Peyer's patch (tissue), 4 donors: ENCODE results near the gene GNPTG. TPM values are rescaled to one million over a fixed set of nuclear protein-coding genes. Genes with fewer than 3 reads are reported as not detected.

ENCODE experiments used
- DNase-seq, 3 donors: peaks; one replicate each; pipeline ENCODE4 v3.0.0-alpha.2; 2017 to 2019
- H3K27ac ChIP-seq, 4 donors: fragments of 200-600 bp; sonication (generic); one replicate each; pipeline ENCODE4 v1.5.1; 2016 to 2019
- H3K27me3 ChIP-seq, 2 donors: fragments of 200-600 bp; sonication (generic); one replicate each; pipeline ENCODE4 v1.5.1; 2019
- H3K36me3 ChIP-seq, 3 donors: fragments of 200-600 bp; sonication (generic); one replicate each; pipeline ENCODE4 v1.5.1; 2016 to 2019
- H3K4me1 ChIP-seq, 4 donors: fragments of 200-600 bp; sonication (generic); one replicate each; pipeline ENCODE4 v1.5.1; 2016 to 2019
- H3K4me3 ChIP-seq, 4 donors: fragments of 200-600 bp; sonication (generic); 1 replicate in 3 of 4; 2 replicates in 1 of 4; pipeline ENCODE4 v1.5.1; 2016 to 2019; ENCODE audit warnings: mild to moderate bottlenecking in 1 of 4
- H3K9me3 ChIP-seq, 4 donors: fragments of 200-600 bp; sonication (generic); one replicate each; pipeline ENCODE4 v1.5.1; 2016 to 2019; ENCODE audit warnings: mild to moderate bottlenecking in 1 of 4
- POLR2A ChIP-seq, 2 donors: fragments of 450-650 bp; IDR thresholded peaks; one replicate each; pipeline ENCODE4 v1.5.1; 2017; ENCODE audit warnings: antibody characterized with exemption in 2 of 2, mild to moderate bottlenecking in 2 of 2, moderate library complexity in 2 of 2
- total RNA-seq, 4 donors: library from RNA; depleted of rRNA; stranded (reverse); fragments of >200 nt; gene quantifications; one replicate each; pipeline ENCODE4 v1.1.0, GENCODE V29; 2016
- TF ChIP-seq, protein P1 (sequence below), 6 experiments: fragments of 450-650 bp in 4 of 6; fragments of 200-600 bp in 2 of 6; sonication (generic) in 1 of 6; IDR thresholded peaks; one replicate each; pipeline ENCODE4 v1.5.1; 2017 to 2019; ENCODE audit warnings: antibody characterized with exemption in 6 of 6, mild to moderate bottlenecking in 3 of 6, moderate library complexity in 1 of 6

Gene GNPTG
- total RNA-seq, 4 donors from 2014 or later: 51.1 to 83.3 (median 65.0) TPM

DNA sequence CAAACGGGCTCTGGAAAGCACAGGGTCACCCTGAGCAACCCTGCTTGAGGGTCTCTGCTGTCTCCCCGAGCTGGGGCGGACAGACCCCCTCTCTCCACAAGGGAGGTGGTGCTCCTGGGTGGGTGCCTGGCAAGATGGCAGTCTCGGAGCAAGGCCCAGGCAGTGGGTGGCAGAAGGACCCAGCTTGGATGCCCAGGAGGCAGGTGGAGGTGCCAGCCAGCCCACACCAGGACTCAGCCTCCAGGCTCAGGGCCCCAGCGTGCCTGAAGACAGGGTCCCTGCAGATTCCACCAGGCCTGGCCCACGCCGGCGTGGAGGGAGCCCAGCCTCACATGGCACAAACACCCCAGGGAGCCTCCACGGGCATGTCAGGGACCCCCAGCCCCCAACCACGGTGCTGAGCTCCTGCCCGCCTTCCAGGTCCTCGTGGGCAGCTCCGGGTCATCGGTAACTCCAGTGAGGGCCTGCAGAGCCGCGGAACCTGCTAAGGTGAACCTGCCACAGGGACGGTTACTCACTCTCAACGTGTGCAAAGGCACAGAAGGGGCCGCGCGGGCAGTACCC lies 42.0 kb downstream of the GNPTG start:
- no peak for TF ChIP-seq POLR2A (IDR thresholded peaks at IDR 0.05)
- TF ChIP-seq, protein P1, sequence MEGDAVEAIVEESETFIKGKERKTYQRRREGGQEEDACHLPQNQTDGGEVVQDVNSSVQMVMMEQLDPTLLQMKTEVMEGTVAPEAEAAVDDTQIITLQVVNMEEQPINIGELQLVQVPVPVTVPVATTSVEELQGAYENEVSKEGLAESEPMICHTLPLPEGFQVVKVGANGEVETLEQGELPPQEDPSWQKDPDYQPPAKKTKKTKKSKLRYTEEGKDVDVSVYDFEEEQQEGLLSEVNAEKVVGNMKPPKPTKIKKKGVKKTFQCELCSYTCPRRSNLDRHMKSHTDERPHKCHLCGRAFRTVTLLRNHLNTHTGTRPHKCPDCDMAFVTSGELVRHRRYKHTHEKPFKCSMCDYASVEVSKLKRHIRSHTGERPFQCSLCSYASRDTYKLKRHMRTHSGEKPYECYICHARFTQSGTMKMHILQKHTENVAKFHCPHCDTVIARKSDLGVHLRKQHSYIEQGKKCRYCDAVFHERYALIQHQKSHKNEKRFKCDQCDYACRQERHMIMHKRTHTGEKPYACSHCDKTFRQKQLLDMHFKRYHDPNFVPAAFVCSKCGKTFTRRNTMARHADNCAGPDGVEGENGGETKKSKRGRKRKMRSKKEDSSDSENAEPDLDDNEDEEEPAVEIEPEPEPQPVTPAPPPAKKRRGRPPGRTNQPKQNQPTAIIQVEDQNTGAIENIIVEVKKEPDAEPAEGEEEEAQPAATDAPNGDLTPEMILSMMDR (IDR thresholded peaks at IDR 0.05): no peak
- H3K4me3 ChIP-seq: no peak overlapping the region
- H3K27ac ChIP-seq: no peak overlapping the region
- peaks cover 0 to 86% (median 3%) of the 10 kb centered on the region in 3 donors for H3K36me3 ChIP-seq
- no peak for DNase-seq
- H3K27me3 ChIP-seq: no peaks in the 10 kb centered on the region
- H3K4me1 ChIP-seq: no peaks in the 10 kb centered on the region
- no peaks in the 10 kb centered on the region for H3K9me3 ChIP-seq

DNA sequence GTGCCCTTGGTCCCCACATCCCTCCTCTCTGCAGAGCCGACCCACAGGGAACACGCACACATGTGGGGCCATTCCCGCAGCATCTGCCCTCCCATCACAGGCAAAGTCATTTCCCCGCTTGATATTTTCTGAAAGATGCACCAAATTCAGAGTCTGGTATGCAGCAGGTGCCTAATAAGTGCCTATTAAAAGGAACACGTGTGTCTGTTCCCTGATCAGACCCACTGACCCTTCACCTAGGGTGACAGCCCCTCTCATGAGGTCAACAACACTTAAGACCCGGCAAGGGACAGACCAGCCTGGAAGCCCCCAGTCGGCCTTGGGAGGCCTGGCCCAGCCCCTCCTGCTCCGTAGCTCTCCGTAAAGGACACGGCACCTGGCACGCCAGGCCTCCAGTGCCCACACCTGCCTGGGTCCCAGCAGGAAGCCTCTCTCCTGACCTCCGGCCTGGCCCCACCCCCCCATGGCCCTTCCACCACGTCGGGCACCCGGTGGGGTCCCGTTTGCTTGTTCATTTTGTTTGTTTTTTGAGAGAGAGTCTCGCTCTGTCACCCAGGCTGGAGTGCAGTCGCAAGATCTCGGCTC lies 42.7 kb downstream of the GNPTG start:
- Histone ChIP-seq H3K27me3 (no peaks in the 10 kb centered on the region), H3K36me3 (peaks cover 0 to 86% (median 3%) of the 10 kb centered on the region in 3 donors), H3K4me1 (no peaks in the 10 kb centered on the region)

DNA sequence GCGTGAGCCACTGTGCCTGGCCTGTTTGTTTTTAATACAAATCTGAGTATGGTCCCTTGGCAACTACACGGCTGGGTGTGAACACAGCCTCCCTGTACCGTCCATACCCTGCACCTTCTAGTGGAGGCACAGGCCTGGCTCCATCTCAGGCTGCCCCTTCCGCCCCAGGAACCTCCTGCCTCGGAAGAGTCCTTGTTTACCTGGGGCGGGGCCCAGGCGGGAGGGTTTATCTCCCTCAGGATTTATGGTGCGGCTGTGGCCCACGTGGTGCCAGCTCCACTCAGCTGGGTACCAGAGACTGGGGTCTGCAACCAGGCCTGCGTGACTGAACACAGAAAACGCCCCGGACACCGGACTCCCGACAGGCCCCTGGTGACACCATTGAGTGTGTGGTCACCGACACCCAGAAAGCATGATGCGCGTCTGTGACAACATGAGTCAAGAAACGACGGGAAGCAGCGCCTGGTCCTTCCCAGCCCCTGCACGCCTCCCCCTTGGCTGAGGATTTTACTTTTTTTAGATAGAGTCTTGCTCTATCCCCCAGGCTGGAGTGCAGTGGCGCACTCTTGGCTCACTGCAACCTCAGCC lies 43.8 kb downstream of the GNPTG start:
- Histone ChIP-seq H3K27ac (no peak overlapping the region), H3K36me3 (peaks cover 0 to 82% (median 3%) of the 10 kb centered on the region in 3 donors), H3K9me3 (no peaks in the 10 kb centered on the region), H3K4me3 (no peak overlapping the region), H3K4me1 (no peaks in the 10 kb centered on the region), H3K27me3 (no peaks in the 10 kb centered on the region)
- TF ChIP-seq, protein P1 (IDR thresholded peaks at IDR 0.05): no peak
- TF ChIP-seq POLR2A (IDR thresholded peaks at IDR 0.05): no peak
- DNase-seq: no peak

More for the DNA sequence above, 42.7 kb downstream of the GNPTG start:
- Histone ChIP-seq H3K27ac (no peak overlapping the region), H3K9me3 (no peaks in the 10 kb centered on the region), H3K4me3 (no peak overlapping the region)
- DNase-seq: no peak
- no peak for TF ChIP-seq POLR2A (IDR thresholded peaks at IDR 0.05)
- TF ChIP-seq, protein P1 (IDR thresholded peaks at IDR 0.05): no peak

DNA sequence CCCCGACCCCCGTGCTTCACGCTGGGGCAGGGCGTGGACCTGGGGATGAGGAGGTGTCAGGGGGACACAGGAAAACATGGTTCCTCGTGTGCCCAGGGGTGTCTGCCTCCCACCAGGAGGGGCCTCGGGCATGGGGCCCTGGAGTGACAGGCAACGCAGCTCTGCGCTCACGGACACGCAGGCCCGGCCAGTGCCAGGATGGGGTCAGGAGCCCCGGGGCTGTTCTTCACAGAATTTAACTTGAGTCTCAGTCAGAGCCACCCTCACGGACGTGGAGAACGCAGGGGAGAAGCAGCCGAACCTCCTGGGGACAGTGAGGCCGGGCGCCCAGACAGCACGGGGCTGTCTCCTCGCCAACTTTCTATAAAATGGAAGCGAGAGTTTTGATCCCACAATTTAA lies 46.0 kb downstream of the GNPTG start:
- H3K4me3 ChIP-seq: no peak overlapping the region

GRCh38 chr16:1398351-1398750 lies 46.6 kb downstream of the GNPTG start:
- TF ChIP-seq, protein P1 (IDR thresholded peaks at IDR 0.05): no peak
- no peak for TF ChIP-seq POLR2A (IDR thresholded peaks at IDR 0.05)
- Histone ChIP-seq H3K36me3 (peaks cover 0 to 84% (median 3%) of the 10 kb centered on the region in 3 donors), H3K9me3 (no peaks in the 10 kb centered on the region), H3K4me1 (no peaks in the 10 kb centered on the region), H3K27me3 (no peaks in the 10 kb centered on the region), H3K4me3 (no peak overlapping the region), H3K27ac (no peak overlapping the region)
- no peak for DNase-seq

More for the DNA sequence above, 46.0 kb downstream of the GNPTG start:
- Histone ChIP-seq H3K36me3 (peaks cover 0 to 84% (median 3%) of the 10 kb centered on the region in 3 donors), H3K27ac (no peak overlapping the region), H3K9me3 (no peaks in the 10 kb centered on the region), H3K4me1 (no peaks in the 10 kb centered on the region), H3K27me3 (no peaks in the 10 kb centered on the region)
- no peak for TF ChIP-seq POLR2A (IDR thresholded peaks at IDR 0.05)
- TF ChIP-seq, protein P1 (IDR thresholded peaks at IDR 0.05): no peak
- DNase-seq: no peak
